BJ (cell line): ENCODE data around the gene MAGEB6. TPM values are rescaled to one million over a fixed set of nuclear protein-coding genes. Genes with fewer than 3 reads are reported as not detected.

Experiments
- CTCF ChIA-PET: fragments of 350-600 bp; formaldehyde crosslinking; extraction: SDS; loops from one replicate; lab custom pipeline; 2021; ENCODE audit warnings: antibody characterized with exemption, inconsistent platforms; lab: Yijun Ruan, JAX
- POLR2A ChIA-PET: fragments of 300-600 bp; sonication (Branson Sonifier 250); formaldehyde crosslinking; extraction: SDS; loops from one replicate; lab custom pipeline; 2021; ENCODE audit warnings: antibody characterized with exemption; lab: Charles Lee
- DNase-seq: peaks from one replicate; pipeline ENCODE4 v3.0.0-alpha.2; 2011; ENCODE audit warnings: low read depth
- H3K27me3 ChIP-seq: 2 replicates; pipeline ENCODE4 v1.6.0; 2011; ENCODE audit warnings: low read length; ENCODE audit not compliant: control insufficient read depth, insufficient read depth
- H3K36me3 ChIP-seq: 2 replicates; pipeline ENCODE4 v1.5.1; 2011; ENCODE audit warnings: low read length; ENCODE audit not compliant: control insufficient read depth, insufficient read depth
- H3K4me3 ChIP-seq: 2 replicates; pipeline ENCODE4 v1.5.1; 2011; ENCODE audit warnings: low read depth, mild to moderate bottlenecking, control low read depth, low read length
- CTCF ChIP-seq: IDR thresholded peaks from 2 replicates; pipeline ENCODE4 v1.5.1; 2011; ENCODE audit warnings: low read depth, mild to moderate bottlenecking, control low read depth, inconsistent platforms, low read length, moderate library complexity; ENCODE audit not compliant: insufficient read depth
- polyA plus RNA-seq: library from polyadenylated mRNA; depleted of rRNA; stranded (reverse); fragments of >200 nt; gene quantifications from 2 replicates; pipeline ENCODE4 v1.2.3, GENCODE V29; 2011; rRNA removed

The MAGEB6 gene
- polyA plus RNA-seq, 1 experiment = not detected

DNA sequence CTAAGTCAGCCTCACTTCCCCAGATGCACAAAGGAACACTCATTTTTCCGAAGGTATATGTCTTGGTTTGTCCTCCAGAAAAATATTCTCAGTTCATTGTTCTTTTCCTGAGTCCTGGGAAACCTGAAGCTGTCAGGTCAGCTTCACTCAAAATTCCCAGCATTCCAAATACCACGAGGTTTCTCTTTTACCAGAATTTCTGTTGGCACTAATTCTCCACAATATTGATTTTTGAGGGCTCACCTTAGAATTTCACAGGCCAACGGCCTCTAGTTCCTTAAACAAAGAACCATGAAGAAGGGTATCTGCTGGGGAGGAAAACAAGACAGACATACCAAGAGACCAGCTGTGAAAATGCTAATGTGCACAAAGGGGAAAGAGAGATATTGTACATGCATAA is 15.8 kb downstream of the MAGEB6 start:
- no peak for TF ChIP-seq CTCF
- Histone ChIP-seq H3K27me3 (no peaks in the 10 kb centered on the region), H3K4me3 (no peak overlapping the region), H3K36me3 (no peaks in the 10 kb centered on the region)
- ChIA-PET CTCF (no interaction called here), POLR2A (no interaction called here)
- DNase-seq = no peak

- CTCF ChIA-PET = no interaction called here
- POLR2A ChIA-PET = no interaction called here
- TF ChIP-seq CTCF = no peak
- DNase-seq = no peak
- Histone ChIP-seq H3K27me3 (no peaks in the 10 kb centered on the region), H3K4me3 (no peak within 1 kb of the TSS), H3K36me3 (no peaks in the 10 kb centered on the region)
Observed at GRCh38 chrX:26215869-26216268, 23.6 kb downstream of the MAGEB6 start, which contains the start of gene MAGEB5. TSS of gene MAGEB5 (plus strand) at chrX:26216169. CDS start at chrX:26217302, 1,133 bp downstream.

DNA sequence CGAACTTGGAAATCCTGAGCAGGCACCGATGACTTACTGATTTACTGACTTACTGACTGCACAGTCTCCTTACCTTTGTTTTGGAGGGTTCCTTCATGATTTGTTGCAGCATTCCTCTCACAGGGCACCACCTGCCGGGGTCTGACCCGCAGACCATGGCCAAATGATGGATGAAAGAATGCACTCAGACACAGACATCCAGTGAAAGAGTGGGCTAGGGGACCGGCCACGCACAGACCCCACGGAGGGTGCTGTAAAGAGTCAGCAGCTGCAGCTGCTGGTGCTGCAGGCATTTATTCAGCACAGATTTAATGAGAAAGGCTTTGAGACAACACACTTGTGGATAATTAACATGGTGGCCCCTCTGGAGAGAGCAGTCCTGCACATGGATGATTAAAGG is 27.1 kb downstream of the MAGEB6 start:
- ChIA-PET POLR2A (no interaction called here), CTCF (no interaction called here)
- Histone ChIP-seq H3K36me3 (no peaks in the 10 kb centered on the region), H3K27me3 (no peaks in the 10 kb centered on the region), H3K4me3 (no peak overlapping the region)
- TF ChIP-seq CTCF = no peak
- DNase-seq = no peak

DNA sequence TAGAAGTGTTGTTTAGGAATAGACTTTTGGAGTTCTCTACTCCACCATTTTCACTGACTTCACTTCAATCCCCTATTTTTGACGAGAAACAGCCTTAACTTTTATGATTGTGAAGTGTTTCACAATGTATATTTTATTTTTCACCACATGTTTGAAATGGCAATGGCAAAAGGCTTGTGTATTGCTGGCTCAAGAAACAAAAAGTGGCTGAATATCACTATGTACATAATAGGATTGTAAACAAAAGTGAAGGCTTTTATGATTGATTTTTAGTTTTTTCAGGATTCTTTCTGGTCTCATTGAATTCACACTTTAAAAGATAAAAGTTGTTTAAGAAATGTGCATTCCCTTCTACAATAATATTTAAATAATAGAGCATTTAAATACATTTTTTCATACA is 41.9 kb downstream of the MAGEB6 start:
- DNase-seq = no peak
- H3K36me3 ChIP-seq = no peaks in the 10 kb centered on the region
- POLR2A ChIA-PET = no interaction called here
- H3K4me3 ChIP-seq = no peak overlapping the region
- no peak for TF ChIP-seq CTCF
- H3K27me3 ChIP-seq = no peaks in the 10 kb centered on the region
- CTCF ChIA-PET = no interaction called here

Other genes starting within 250 kb of the MAGEB6 start
- gene MAGEB18, start 54.1 kb upstream of the MAGEB6 start, polyA plus RNA-seq = not detected in 2 replicates
- not detected in 2 replicates for gene MAGEB6B, start 31.8 kb upstream of the MAGEB6 start, polyA plus RNA-seq
- gene MAGEB5, start 23.7 kb downstream of the MAGEB6 start, polyA plus RNA-seq = not detected in 2 replicates